Measurements from ENCODE around the gene CYB561D1.

CYB561D1 gene

GRCh38 chr1:109478806-109479205, 15.1 kb upstream of the CYB561D1 start:
- no peak for TF ChIP-seq CTCF (IDR thresholded peaks at IDR 0.05; ENCODE audit: low read depth, low read length)
- Histone ChIP-seq H3K4me1 (no peaks in the 10 kb centered on the region), H3K36me3 (no peaks in the 10 kb centered on the region), H3K9me3 (no peaks in the 10 kb centered on the region), H3K4me3 (ENCODE audit: low read depth, low read length) (no peak overlapping the region), H3K27me3 (peaks cover 15% of the 10 kb centered on the region)
- no peak for DNase-seq

- Histone ChIP-seq H3K36me3 (no peaks in the 10 kb centered on the region), H3K4me1 (no peaks in the 10 kb centered on the region), H3K9me3 (no peaks in the 10 kb centered on the region), H3K27me3 (0 out of 2 replicates have a peak, but pooled peaks cover 13% of the 10 kb centered on the region), H3K4me3 (ENCODE audit: low read depth, low read length) (no peak overlapping the region)
- DNase-seq: no peak
- TF ChIP-seq CTCF (IDR thresholded peaks at IDR 0.05; ENCODE audit: low read depth, low read length): no peak
These were observed 14.6 kb upstream of the CYB561D1 start for GRCh38 chr1:109479311-109479710.

GRCh38 chr1:109479901-109480300, 14.0 kb upstream of the CYB561D1 start:
- DNase-seq: no peak
- 0 out of 2 replicates have a peak, but pooled peaks cover 7% of the 10 kb centered on the region for H3K27me3 ChIP-seq
- H3K9me3 ChIP-seq: no peaks in the 10 kb centered on the region
- no peak for TF ChIP-seq CTCF (IDR thresholded peaks at IDR 0.05; ENCODE audit: low read depth, low read length)
- no peaks in the 10 kb centered on the region for H3K36me3 ChIP-seq
- no peak overlapping the region for H3K4me3 ChIP-seq (ENCODE audit: low read depth, low read length)
- no peaks in the 10 kb centered on the region for H3K4me1 ChIP-seq

- H3K4me1 ChIP-seq: no peaks in the 10 kb centered on the region
- TF ChIP-seq CTCF (IDR thresholded peaks at IDR 0.05; ENCODE audit: low read depth, low read length): no peak
- no peaks in the 10 kb centered on the region for H3K36me3 ChIP-seq
- H3K9me3 ChIP-seq: no peaks in the 10 kb centered on the region
- H3K27me3 ChIP-seq: no peaks in the 10 kb centered on the region
- DNase-seq: no peak
- H3K4me3 ChIP-seq (ENCODE audit: low read depth, low read length): no peak overlapping the region
These were observed 12.2 kb upstream of the CYB561D1 start for GRCh38 chr1:109481646-109482045.

GRCh38 chr1:109482242-109482641, 11.7 kb upstream of the CYB561D1 start:
- Histone ChIP-seq H3K9me3 (no peaks in the 10 kb centered on the region), H3K4me1 (no peaks in the 10 kb centered on the region), H3K27me3 (no peaks in the 10 kb centered on the region), H3K4me3 (ENCODE audit: low read depth, low read length) (no peak overlapping the region), H3K36me3 (no peaks in the 10 kb centered on the region)
- DNase-seq: no peak
- TF ChIP-seq CTCF (IDR thresholded peaks at IDR 0.05; ENCODE audit: low read depth, low read length): no peak

- Histone ChIP-seq H3K4me1 (no peaks in the 10 kb centered on the region), H3K4me3 (ENCODE audit: low read depth, low read length) (peak overlapping the region; percentile 88), H3K27me3 (no peaks in the 10 kb centered on the region), H3K36me3 (no peaks in the 10 kb centered on the region; the same call in 1 of the 2 replicates), H3K9me3 (no peaks in the 10 kb centered on the region)
- TF ChIP-seq CTCF (IDR thresholded peaks at IDR 0.05; ENCODE audit: low read depth, low read length): peak; percentile 33
- peak; percentile 79 for DNase-seq
These were observed 10.9 kb upstream of the CYB561D1 start for GRCh38 chr1:109482791-109483671.
